Erythroblast (primary cell): ENCODE measurements around the gene REX1BD.

Experiments used
- DNase-seq, 2 experiments: peaks; one replicate each; lab custom pipeline; 2025; lab: John Stamatoyannopoulos, UW
- GATA1 ChIP-seq: IDR thresholded peaks from 2 replicates; pipeline ENCODE4 v1.6.1; 2011; ENCODE audit warnings: low read depth, mild to moderate bottlenecking, control low read depth, low read length, moderate library complexity
- POLR2A ChIP-seq: IDR thresholded peaks from 2 replicates; pipeline ENCODE4 v1.6.1; 2011; ENCODE audit warnings: mild to moderate bottlenecking, low read length

REX1BD gene

GRCh38 chr19:18559685-18560084, 28.9 kb upstream of the REX1BD start:
- no peak for DNase-seq
- TF ChIP-seq POLR2A (no peak), GATA1 (no peak)

- TF ChIP-seq POLR2A = no peak
- no peak for TF ChIP-seq GATA1
- no peak for DNase-seq
Measured at GRCh38 chr19:18562086-18562485, 26.5 kb upstream of the REX1BD start.

- TF ChIP-seq POLR2A (no peak), GATA1 (no peak)
- DNase-seq = no peak
Measured at GRCh38 chr19:18566953-18567352, 21.6 kb upstream of the REX1BD start.

- no peak for TF ChIP-seq POLR2A
- no peak for TF ChIP-seq GATA1
- no peak for DNase-seq
Measured at GRCh38 chr19:18568367-18568766, 20.2 kb upstream of the REX1BD start.

GRCh38 chr19:18571564-18572344, 16.8 kb upstream of the REX1BD start, which contains the start of gene UBA52:
Gene UBA52 (plus strand): TSS chr19:18571857. CDS start chr19:18573301, 1,444 bp downstream.
- DNase-seq = peak; percentile 100
- TF ChIP-seq POLR2A = peak; percentile 91
- TF ChIP-seq GATA1 = no peak

- TF ChIP-seq POLR2A (no peak), GATA1 (no peak)
- no peak for DNase-seq
Measured at GRCh38 chr19:18574691-18575291, 13.8 kb upstream of the REX1BD start.

- TF ChIP-seq GATA1 (no peak), POLR2A (peak; percentile 1)
- no peak for DNase-seq
Measured at GRCh38 chr19:18576383-18576782, 12.2 kb upstream of the REX1BD start.

GRCh38 chr19:18577365-18577914, 11.2 kb upstream of the REX1BD start:
- TF ChIP-seq POLR2A (peak; percentile 19), GATA1 (no peak)
- no peak for DNase-seq

- TF ChIP-seq POLR2A (no peak), GATA1 (no peak)
- DNase-seq = no peak
Measured at GRCh38 chr19:18580311-18580710, 8.3 kb upstream of the REX1BD start.

GRCh38 chr19:18586306-18586705, 2.3 kb upstream of the REX1BD start:
- no peak for TF ChIP-seq POLR2A
- TF ChIP-seq GATA1 = no peak

GRCh38 chr19:18587561-18587960, 1.0 kb upstream of the REX1BD start:
- peak in 1 of 2 experiments; percentile 49 for DNase-seq
- TF ChIP-seq POLR2A = no peak
- no peak for TF ChIP-seq GATA1

More at GRCh38 chr19:18586306-18586705, 2.3 kb upstream of the REX1BD start:
- DNase-seq = no peak

GRCh38 chr19:18587962-18588610, 512 bp upstream of the REX1BD start:
- DNase-seq = no peak
- no peak for TF ChIP-seq GATA1
- no peak for TF ChIP-seq POLR2A

GRCh38 chr19:18589380-18590272, 1.0 kb downstream of the REX1BD start:
- TF ChIP-seq GATA1 = no peak
- no peak for TF ChIP-seq POLR2A
- DNase-seq = peak; percentile 86 to 88
